Osteocyte (in vitro differentiated cells): ENCODE measurements around the gene OLR1. TPM values are rescaled to one million over a fixed set of nuclear protein-coding genes. Genes with fewer than 3 reads are reported as not detected.
"Not testable (repeated sequence)": the region's sequence is repeated elsewhere in the genome, so short reads cannot be mapped to it uniquely, and the experiment has no call there.

Experiments used
- DNase-seq: peaks from one replicate; pipeline ENCODE4 v3.0.0; 2021; ENCODE audit warnings: mixed read lengths; ENCODE audit not compliant: unreplicated experiment; ENCODE audit errors: extremely low spot score
- H3K27ac Mint-ChIP-seq: one replicate; pipeline ENCODE4 v1.8.0; 2021; ENCODE audit warnings: mild to moderate bottlenecking, mixed read lengths; ENCODE audit not compliant: unreplicated experiment
- H3K27me3 Mint-ChIP-seq: one replicate; pipeline ENCODE4 v1.8.0; 2021; ENCODE audit warnings: mixed read lengths; ENCODE audit not compliant: unreplicated experiment
- H3K36me3 Mint-ChIP-seq: one replicate; pipeline ENCODE4 v1.8.0; 2021; ENCODE audit warnings: mixed read lengths; ENCODE audit not compliant: unreplicated experiment
- H3K4me1 Mint-ChIP-seq: one replicate; pipeline ENCODE4 v1.8.0; 2021; ENCODE audit warnings: mixed read lengths; ENCODE audit not compliant: unreplicated experiment
- H3K4me3 Mint-ChIP-seq: one replicate; pipeline ENCODE4 v1.8.0; 2021; ENCODE audit warnings: mild to moderate bottlenecking, moderate library complexity, mixed read lengths; ENCODE audit not compliant: unreplicated experiment
- H3K9me3 Mint-ChIP-seq: one replicate; pipeline ENCODE4 v1.8.0; 2021; ENCODE audit warnings: mixed read lengths; ENCODE audit not compliant: unreplicated experiment
- total RNA-seq: library from RNA; stranded (reverse); gene quantifications from 2 replicates; pipeline ENCODE4 v1.2.1, GENCODE V29; 2021
- TF ChIP-seq, protein P1 (sequence below): fragments of 200-600 bp; sonication (generic); IDR thresholded peaks from 2 replicates; pipeline ENCODE4 v1.5.0; 2021; ENCODE audit warnings: antibody characterized with exemption, mild to moderate bottlenecking, moderate library complexity

The OLR1 gene
- total RNA-seq, 1 donor from 2014 or later: not detected

DNA sequence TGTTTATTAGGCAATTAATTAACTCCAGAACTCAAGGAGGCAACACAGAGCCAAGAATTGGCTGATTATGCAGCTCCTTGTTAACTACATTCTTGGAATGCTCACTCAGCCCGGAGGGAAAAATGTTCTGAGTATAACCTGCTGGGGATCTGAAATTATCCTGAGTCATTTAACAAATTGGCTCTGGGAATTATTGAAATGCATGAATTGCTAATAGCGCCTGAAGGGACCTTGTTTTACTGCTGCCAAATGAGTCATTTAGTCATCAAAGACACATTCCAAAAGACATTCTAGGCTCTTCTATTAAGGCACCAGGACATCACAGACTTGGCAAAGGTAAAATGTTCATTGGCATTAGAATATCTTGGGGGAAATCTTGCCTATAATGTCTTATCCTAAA, 19.9 kb upstream of the OLR1 start:
- Mint-ChIP-seq H3K4me1 (no peaks in the 10 kb centered on the region), H3K4me3 (no peak overlapping the region), H3K27ac (no peak overlapping the region), H3K9me3 (no peaks in the 10 kb centered on the region), H3K27me3 (peaks cover 12% of the 10 kb centered on the region), H3K36me3 (no peaks in the 10 kb centered on the region)
- TF ChIP-seq, protein P1, sequence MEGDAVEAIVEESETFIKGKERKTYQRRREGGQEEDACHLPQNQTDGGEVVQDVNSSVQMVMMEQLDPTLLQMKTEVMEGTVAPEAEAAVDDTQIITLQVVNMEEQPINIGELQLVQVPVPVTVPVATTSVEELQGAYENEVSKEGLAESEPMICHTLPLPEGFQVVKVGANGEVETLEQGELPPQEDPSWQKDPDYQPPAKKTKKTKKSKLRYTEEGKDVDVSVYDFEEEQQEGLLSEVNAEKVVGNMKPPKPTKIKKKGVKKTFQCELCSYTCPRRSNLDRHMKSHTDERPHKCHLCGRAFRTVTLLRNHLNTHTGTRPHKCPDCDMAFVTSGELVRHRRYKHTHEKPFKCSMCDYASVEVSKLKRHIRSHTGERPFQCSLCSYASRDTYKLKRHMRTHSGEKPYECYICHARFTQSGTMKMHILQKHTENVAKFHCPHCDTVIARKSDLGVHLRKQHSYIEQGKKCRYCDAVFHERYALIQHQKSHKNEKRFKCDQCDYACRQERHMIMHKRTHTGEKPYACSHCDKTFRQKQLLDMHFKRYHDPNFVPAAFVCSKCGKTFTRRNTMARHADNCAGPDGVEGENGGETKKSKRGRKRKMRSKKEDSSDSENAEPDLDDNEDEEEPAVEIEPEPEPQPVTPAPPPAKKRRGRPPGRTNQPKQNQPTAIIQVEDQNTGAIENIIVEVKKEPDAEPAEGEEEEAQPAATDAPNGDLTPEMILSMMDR: no peak
- no peak for DNase-seq

DNA sequence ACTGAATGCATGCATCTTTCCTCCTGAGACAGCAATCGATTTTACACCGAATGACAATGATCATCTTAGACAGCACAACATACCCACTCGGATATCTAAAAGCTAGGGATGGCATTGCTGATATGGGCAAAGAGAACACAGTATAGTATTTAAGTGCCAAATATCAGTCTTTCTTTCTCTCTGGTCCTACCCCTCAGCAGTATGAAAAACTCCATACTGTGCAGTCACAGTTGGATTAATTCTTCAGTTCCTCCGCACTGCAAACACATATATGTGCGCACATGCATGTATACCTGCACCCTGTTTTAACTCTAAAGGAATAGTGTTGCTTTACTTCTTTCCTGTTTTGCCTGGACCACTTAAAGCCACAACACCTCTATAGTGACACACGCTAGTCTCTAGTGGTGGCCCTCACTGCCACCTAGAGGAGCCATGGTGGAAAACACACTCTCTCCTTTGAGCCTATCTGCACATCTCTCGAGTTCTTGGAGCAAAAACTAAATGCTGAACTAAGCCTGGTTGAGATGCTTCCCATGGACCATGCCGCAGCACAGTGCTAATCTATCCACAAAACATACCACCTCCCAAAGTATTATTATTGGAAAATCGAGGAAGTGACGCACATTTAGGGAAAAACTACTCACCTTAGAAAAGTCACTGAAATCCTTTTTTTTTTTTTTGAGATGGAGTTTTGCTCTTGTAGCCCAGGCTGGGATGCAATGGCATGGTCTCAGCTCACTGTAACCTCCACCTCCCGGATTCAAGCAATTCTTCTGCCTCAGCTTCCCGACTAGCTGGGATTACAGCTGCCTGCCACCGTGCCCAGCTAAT, 18.8 kb upstream of the OLR1 start:
- TF ChIP-seq, protein P1: peak; percentile 81
- no peak overlapping the region for H3K27ac Mint-ChIP-seq
- H3K4me1 Mint-ChIP-seq: no peaks in the 10 kb centered on the region
- no peaks in the 10 kb centered on the region for H3K36me3 Mint-ChIP-seq
- no peak overlapping the region for H3K4me3 Mint-ChIP-seq
- DNase-seq: no peak
- no peaks in the 10 kb centered on the region for H3K9me3 Mint-ChIP-seq
- H3K27me3 Mint-ChIP-seq: peaks cover 12% of the 10 kb centered on the region

- no peak for DNase-seq
- H3K4me1 Mint-ChIP-seq: no peaks in the 10 kb centered on the region
- H3K27ac Mint-ChIP-seq: no peak overlapping the region
- no peaks in the 10 kb centered on the region for H3K36me3 Mint-ChIP-seq
- H3K27me3 Mint-ChIP-seq: peaks cover 11% of the 10 kb centered on the region
- H3K4me3 Mint-ChIP-seq: no peak overlapping the region
- no peaks in the 10 kb centered on the region for H3K9me3 Mint-ChIP-seq
- TF ChIP-seq, protein P1: no peak
Measured at GRCh38 chr12:10189653-10190052, 17.7 kb upstream of the OLR1 start.

GRCh38 chr12:10186958-10187357, 15.0 kb upstream of the OLR1 start:
- not testable (repeated sequence) for H3K4me3 Mint-ChIP-seq, DNase-seq, H3K36me3 Mint-ChIP-seq, H3K9me3 Mint-ChIP-seq, H3K27ac Mint-ChIP-seq, H3K27me3 Mint-ChIP-seq, H3K4me1 Mint-ChIP-seq

GRCh38 chr12:10186299-10186698, 14.4 kb upstream of the OLR1 start:
- Mint-ChIP-seq H3K4me1 (no peaks in the 10 kb centered on the region), H3K36me3 (no peaks in the 10 kb centered on the region), H3K27ac (no peak overlapping the region), H3K9me3 (no peaks in the 10 kb centered on the region), H3K27me3 (peaks cover 5% of the 10 kb centered on the region), H3K4me3 (no peak overlapping the region)
- TF ChIP-seq, protein P1: no peak
- no peak for DNase-seq
